ENCODE measurements around the gene RAB11FIP3. TPM values are rescaled to one million over a fixed set of nuclear protein-coding genes. Genes with fewer than 3 reads are reported as not detected.
A peak's percentile ranks its signal among the peaks of the same experiment; 100 is the strongest.

Gene RAB11FIP3
- total and polyA plus RNA-seq, 5 donors from 2014 or later = 1.0 to 34.5 (median 1.5) TPM

DNA sequence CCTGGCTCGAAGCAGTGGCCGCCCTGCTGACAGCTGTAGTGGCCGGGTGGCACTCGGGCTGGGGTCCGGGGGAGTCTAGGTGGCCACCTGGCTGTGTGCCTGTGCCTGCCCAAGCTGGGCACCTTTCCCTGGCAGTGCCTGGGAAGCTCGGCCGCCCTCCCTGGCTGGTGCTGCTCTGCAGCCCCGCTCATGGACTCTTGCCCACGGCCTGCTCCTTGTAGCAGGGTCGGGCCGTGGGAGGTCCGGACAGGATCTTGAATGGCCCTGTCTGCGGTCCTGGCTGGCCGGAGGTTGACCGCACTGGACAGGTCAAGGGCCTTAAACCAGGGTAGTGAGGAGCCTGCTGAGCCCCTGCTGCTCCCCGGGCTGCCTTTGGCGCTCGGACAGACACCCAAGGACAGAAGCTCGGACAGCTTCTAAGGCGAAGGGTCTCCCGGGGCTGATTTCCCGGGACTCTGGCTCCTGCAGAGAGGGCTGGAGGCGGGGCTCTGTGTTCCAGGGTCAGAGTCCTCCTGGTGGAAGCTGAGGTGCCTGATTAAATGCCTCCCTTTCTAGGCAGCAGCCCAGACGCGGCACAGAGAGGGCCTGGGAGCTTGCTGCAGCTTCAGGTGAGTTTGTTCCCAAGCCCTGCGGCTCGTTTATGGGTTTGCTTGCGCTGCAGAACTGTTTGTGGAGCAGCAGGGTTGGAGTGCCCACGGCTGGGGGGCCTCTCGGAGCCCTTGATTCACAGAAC, 108.1 kb downstream of the RAB11FIP3 start:
- no peak for ATAC-seq (ENCODE audit: low read depth in 2 of 2)
- no peak overlapping the region for H3K27ac Mint-ChIP-seq
- Histone ChIP-seq H3K27ac (ENCODE audit: insufficient read depth, low read length, poor library complexity, severe bottlenecking) (no peak overlapping the region), H3K4me1 (ENCODE audit: control insufficient read depth, insufficient read depth, low read length, poor library complexity, severe bottlenecking) (peaks cover 21% of the 10 kb centered on the region), H3K36me3 (ENCODE audit: control insufficient read depth, insufficient read depth, low read length) (no peaks in the 10 kb centered on the region), H3K27me3 (ENCODE audit: control insufficient read depth, insufficient read depth, low read length) (no peaks in the 10 kb centered on the region), H3K4me3 (ENCODE audit: low read depth, low read length) (no peak overlapping the region), H3K9me3 (ENCODE audit: control insufficient read depth in 2 of 2, low read length in 2 of 2) (no peaks in the 10 kb centered on the region)
- no peaks in the 10 kb centered on the region for H3K9me3 Mint-ChIP-seq
- peaks cover 0 to 23% (median 2%) of the 10 kb centered on the region in 4 donors for H3K4me1 Mint-ChIP-seq
- DNase-seq = no peak
- H3K4me3 Mint-ChIP-seq = peak overlapping the region in 1 of 4 donors; percentile 7
- H3K36me3 Mint-ChIP-seq = no peaks in the 10 kb centered on the region
- H3K27me3 Mint-ChIP-seq = no peaks in the 10 kb centered on the region

- H3K36me3 Mint-ChIP-seq = no peaks in the 10 kb centered on the region
- H3K4me1 Mint-ChIP-seq = peaks cover 0 to 19% (median under 1%) of the 10 kb centered on the region in 4 donors
- ATAC-seq (ENCODE audit: low read depth in 2 of 2) = no peak
- H3K9me3 Mint-ChIP-seq = no peaks in the 10 kb centered on the region
- Histone ChIP-seq H3K4me1 (ENCODE audit: control insufficient read depth, insufficient read depth, low read length, poor library complexity, severe bottlenecking) (peaks cover 15% of the 10 kb centered on the region), H3K9me3 (ENCODE audit: control insufficient read depth in 2 of 2, low read length in 2 of 2) (no peaks in the 10 kb centered on the region), H3K36me3 (ENCODE audit: control insufficient read depth, insufficient read depth, low read length) (no peaks in the 10 kb centered on the region), H3K27ac (ENCODE audit: insufficient read depth, low read length, poor library complexity, severe bottlenecking) (no peak overlapping the region), H3K4me3 (ENCODE audit: low read depth, low read length) (no peak overlapping the region), H3K27me3 (ENCODE audit: control insufficient read depth, insufficient read depth, low read length) (no peaks in the 10 kb centered on the region)
- no peaks in the 10 kb centered on the region for H3K27me3 Mint-ChIP-seq
- H3K27ac Mint-ChIP-seq = no peak overlapping the region
- no peak overlapping the region for H3K4me3 Mint-ChIP-seq
- no peak for DNase-seq
These were observed 108.7 kb downstream of the RAB11FIP3 start for GRCh38 chr16:534135-534534.

DNA sequence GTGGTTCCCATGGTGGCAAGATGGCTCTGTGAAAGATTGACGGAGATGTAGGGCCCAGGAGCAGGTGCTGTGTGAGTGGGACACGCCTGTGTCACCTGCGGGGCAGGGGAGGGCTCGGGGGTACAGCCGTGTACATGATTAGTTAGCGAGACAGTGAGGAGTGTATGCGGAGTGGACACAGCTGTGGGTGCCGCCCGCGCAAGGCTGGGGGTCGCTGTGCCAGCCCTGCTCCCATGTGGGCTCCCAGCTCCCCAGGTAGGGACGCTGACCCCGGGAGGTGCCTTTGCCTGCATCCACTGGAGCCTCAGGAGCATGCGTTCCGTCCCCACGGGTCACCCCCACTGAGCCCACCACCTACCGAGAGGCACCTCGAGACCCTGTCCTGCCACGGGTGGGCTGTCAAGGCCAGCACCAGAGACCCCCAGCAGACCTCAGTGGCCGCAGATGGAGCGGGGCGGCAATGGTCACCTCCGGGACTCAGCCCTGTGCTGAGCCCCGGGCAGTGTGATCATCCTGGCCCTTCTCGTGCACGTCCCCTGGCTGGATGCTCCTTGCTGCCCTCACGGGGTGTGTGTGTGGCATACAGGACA, 109.5 kb downstream of the RAB11FIP3 start:
- Mint-ChIP-seq H3K36me3 (no peaks in the 10 kb centered on the region), H3K4me3 (no peak overlapping the region), H3K9me3 (no peaks in the 10 kb centered on the region), H3K27ac (no peak overlapping the region), H3K4me1 (peaks cover 0 to 11% (median under 1%) of the 10 kb centered on the region in 4 donors), H3K27me3 (no peaks in the 10 kb centered on the region)
- Histone ChIP-seq H3K4me3 (ENCODE audit: low read depth, low read length) (no peak overlapping the region), H3K27ac (ENCODE audit: insufficient read depth, low read length, poor library complexity, severe bottlenecking) (no peak overlapping the region), H3K4me1 (ENCODE audit: control insufficient read depth, insufficient read depth, low read length, poor library complexity, severe bottlenecking) (peaks cover 7% of the 10 kb centered on the region), H3K36me3 (ENCODE audit: control insufficient read depth, insufficient read depth, low read length) (no peaks in the 10 kb centered on the region), H3K27me3 (ENCODE audit: control insufficient read depth, insufficient read depth, low read length) (no peaks in the 10 kb centered on the region), H3K9me3 (ENCODE audit: control insufficient read depth in 2 of 2, low read length in 2 of 2) (no peaks in the 10 kb centered on the region)
- ATAC-seq (ENCODE audit: low read depth in 2 of 2) (no peak), DNase-seq (no peak)

DNA sequence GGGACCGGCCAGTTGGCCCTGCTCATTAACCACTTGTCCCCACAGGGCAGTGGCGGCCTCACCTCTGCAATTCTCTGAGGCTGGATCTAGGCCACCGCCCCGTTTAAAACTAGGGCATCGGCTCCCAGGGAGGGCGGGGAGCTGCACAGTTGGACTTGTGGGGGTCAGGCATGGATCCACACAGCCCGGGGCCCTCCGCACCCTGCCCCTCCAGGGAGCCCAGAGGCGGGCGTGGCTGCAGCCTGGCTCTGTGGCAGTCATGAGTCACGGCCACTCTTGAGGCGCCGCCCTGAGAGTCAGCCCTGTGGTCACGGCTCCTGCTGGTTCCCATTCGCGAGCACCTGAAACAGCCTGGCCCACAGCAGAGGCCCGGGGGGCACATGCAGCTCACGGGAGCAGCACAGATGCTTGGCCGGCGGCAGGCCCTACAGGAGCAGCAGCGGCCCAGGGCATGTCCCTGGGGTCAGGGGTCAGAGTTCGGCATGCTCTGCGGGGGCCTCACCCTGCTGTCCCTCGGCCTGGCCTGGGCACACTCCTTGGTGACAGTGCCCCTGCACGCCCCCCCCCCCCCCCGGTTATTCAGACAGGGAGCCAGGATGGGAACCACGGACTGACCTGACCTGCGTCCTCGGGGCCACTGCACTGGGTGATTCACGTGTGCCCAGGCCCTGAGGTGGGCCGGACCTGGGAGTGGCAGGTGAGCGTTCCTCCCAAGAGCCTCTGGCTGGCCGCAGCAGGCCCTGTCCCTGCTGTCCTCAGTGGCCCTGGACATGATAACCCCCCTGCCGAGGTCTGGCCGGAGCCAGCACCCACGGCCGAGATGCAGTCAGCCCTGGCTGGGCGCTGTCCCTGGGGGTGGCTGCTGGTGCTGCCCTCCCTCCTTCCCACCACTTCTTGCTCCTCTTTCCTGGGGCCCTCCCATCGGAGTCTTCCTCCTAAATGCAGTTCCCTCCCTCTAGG, 110.3 kb downstream of the RAB11FIP3 start:
- peaks cover 0 to 6% (median 0%) of the 10 kb centered on the region in 4 donors for H3K4me1 Mint-ChIP-seq
- no peak overlapping the region for H3K4me3 ChIP-seq (ENCODE audit: low read depth, low read length)
- no peaks in the 10 kb centered on the region for H3K9me3 Mint-ChIP-seq
- H3K27me3 Mint-ChIP-seq = no peaks in the 10 kb centered on the region
- no peaks in the 10 kb centered on the region for H3K27me3 ChIP-seq (ENCODE audit: control insufficient read depth, insufficient read depth, low read length)
- no peak overlapping the region for H3K27ac ChIP-seq (ENCODE audit: insufficient read depth, low read length, poor library complexity, severe bottlenecking)
- no peaks in the 10 kb centered on the region for H3K4me1 ChIP-seq (ENCODE audit: control insufficient read depth, insufficient read depth, low read length, poor library complexity, severe bottlenecking)
- DNase-seq = no peak
- no peaks in the 10 kb centered on the region for H3K9me3 ChIP-seq (ENCODE audit: control insufficient read depth in 2 of 2, low read length in 2 of 2)
- no peak overlapping the region for H3K4me3 Mint-ChIP-seq
- no peak overlapping the region for H3K27ac Mint-ChIP-seq
- H3K36me3 ChIP-seq (ENCODE audit: control insufficient read depth, insufficient read depth, low read length) = no peaks in the 10 kb centered on the region
- no peaks in the 10 kb centered on the region for H3K36me3 Mint-ChIP-seq
- peak in 1 of 2 donors; percentile 36 for ATAC-seq (ENCODE audit: low read depth in 2 of 2)

- Histone ChIP-seq H3K4me1 (ENCODE audit: control insufficient read depth, insufficient read depth, low read length, poor library complexity, severe bottlenecking) (no peaks in the 10 kb centered on the region), H3K4me3 (ENCODE audit: low read depth, low read length) (no peak overlapping the region), H3K9me3 (ENCODE audit: control insufficient read depth in 2 of 2, low read length in 2 of 2) (no peaks in the 10 kb centered on the region), H3K36me3 (ENCODE audit: control insufficient read depth, insufficient read depth, low read length) (no peaks in the 10 kb centered on the region), H3K27ac (ENCODE audit: insufficient read depth, low read length, poor library complexity, severe bottlenecking) (no peak overlapping the region), H3K27me3 (ENCODE audit: control insufficient read depth, insufficient read depth, low read length) (no peaks in the 10 kb centered on the region)
- ATAC-seq (ENCODE audit: low read depth in 2 of 2) (no peak), DNase-seq (no peak)
- Mint-ChIP-seq H3K36me3 (no peaks in the 10 kb centered on the region), H3K27me3 (no peaks in the 10 kb centered on the region), H3K4me1 (peaks cover 0 to 4% (median 0%) of the 10 kb centered on the region in 4 donors), H3K27ac (no peak overlapping the region), H3K4me3 (no peak overlapping the region), H3K9me3 (no peaks in the 10 kb centered on the region)
These were observed 111.3 kb downstream of the RAB11FIP3 start for GRCh38 chr16:536746-537145.

- Histone ChIP-seq H3K4me3 (ENCODE audit: low read depth, low read length) (no peak overlapping the region), H3K4me1 (ENCODE audit: control insufficient read depth, insufficient read depth, low read length, poor library complexity, severe bottlenecking) (no peaks in the 10 kb centered on the region), H3K27ac (ENCODE audit: insufficient read depth, low read length, poor library complexity, severe bottlenecking) (no peak overlapping the region), H3K36me3 (ENCODE audit: control insufficient read depth, insufficient read depth, low read length) (no peaks in the 10 kb centered on the region), H3K9me3 (ENCODE audit: control insufficient read depth in 2 of 2, low read length in 2 of 2) (no peaks in the 10 kb centered on the region), H3K27me3 (ENCODE audit: control insufficient read depth, insufficient read depth, low read length) (no peaks in the 10 kb centered on the region)
- Mint-ChIP-seq H3K27ac (peak overlapping the region in 1 of 3 donors; percentile 14), H3K9me3 (no peaks in the 10 kb centered on the region), H3K27me3 (no peaks in the 10 kb centered on the region), H3K4me3 (no peak overlapping the region), H3K36me3 (no peaks in the 10 kb centered on the region), H3K4me1 (peaks cover 0 to 2% (median 0%) of the 10 kb centered on the region in 4 donors)
- ATAC-seq (ENCODE audit: low read depth in 2 of 2) (no peak), DNase-seq (no peak)
These were observed 112.2 kb downstream of the RAB11FIP3 start for GRCh38 chr16:537415-538335.

All from CD4-positive, CD25-positive, alpha-beta regulatory T cell (primary cell).